Neural crest cell (in vitro differentiated cells): ENCODE results near the gene TINAGL1. TPM values are rescaled to one million over a fixed set of nuclear protein-coding genes. Genes with fewer than 3 reads are reported as not detected.
A peak's percentile ranks its signal among the peaks of the same experiment; 100 is the strongest.

Experiments
- DNase-seq: peaks from one replicate; pipeline ENCODE4 v3.0.0; 2021; ENCODE audit warnings: low read depth, mixed read lengths, low spot score
- H3K27ac Mint-ChIP-seq: one replicate; pipeline ENCODE4 v1.8.0; 2021; ENCODE audit warnings: mild to moderate bottlenecking, mixed read lengths; ENCODE audit not compliant: unreplicated experiment
- H3K27me3 Mint-ChIP-seq: 2 replicates; pipeline ENCODE4 v1.8.0; 2021; ENCODE audit warnings: low read depth, mild to moderate bottlenecking, mixed read lengths
- H3K36me3 Mint-ChIP-seq: 2 replicates; pipeline ENCODE4 v1.8.0; 2021; ENCODE audit warnings: low read depth, mild to moderate bottlenecking, mixed read lengths
- H3K4me1 Mint-ChIP-seq: 2 replicates; pipeline ENCODE4 v1.8.0; 2021; ENCODE audit warnings: mixed read lengths
- H3K4me3 Mint-ChIP-seq: one replicate; pipeline ENCODE4 v1.8.0; 2021; ENCODE audit warnings: mild to moderate bottlenecking, mixed read lengths
- H3K9me3 Mint-ChIP-seq: 2 replicates; pipeline ENCODE4 v1.8.0; 2021; ENCODE audit warnings: mixed read lengths
- CTCF ChIP-seq: fragments of 200-600 bp; sonication (generic); conservative IDR thresholded peaks from 2 replicates; pipeline ENCODE4 v1.5.0; 2021; ENCODE audit warnings: antibody characterized with exemption, mild to moderate bottlenecking
- total RNA-seq: library from RNA; stranded (reverse); gene quantifications from 2 replicates; pipeline ENCODE4 v1.2.1, GENCODE V29; 2021

The TINAGL1 gene
- total RNA-seq, 1 donor from 2014 or later: not detected

- no peaks in the 10 kb centered on the region for H3K27me3 Mint-ChIP-seq
- no peak overlapping the region for H3K4me3 Mint-ChIP-seq
- peaks cover 22% of the 10 kb centered on the region for H3K4me1 Mint-ChIP-seq
- H3K36me3 Mint-ChIP-seq: no peaks in the 10 kb centered on the region
- no peaks in the 10 kb centered on the region for H3K9me3 Mint-ChIP-seq
- no peak for TF ChIP-seq CTCF
- no peak overlapping the region for H3K27ac Mint-ChIP-seq
- DNase-seq: no peak
Observed at GRCh38 chr1:31624731-31625514, 48.6 kb downstream of the TINAGL1 start.

GRCh38 chr1:31625561-31626222 lies 49.4 kb downstream of the TINAGL1 start:
- Mint-ChIP-seq H3K27ac (peak overlapping the region; percentile 83), H3K9me3 (no peaks in the 10 kb centered on the region), H3K36me3 (no peaks in the 10 kb centered on the region), H3K27me3 (no peaks in the 10 kb centered on the region), H3K4me3 (no peak overlapping the region), H3K4me1 (peaks cover 22% of the 10 kb centered on the region)
- no peak for DNase-seq
- TF ChIP-seq CTCF: no peak

GRCh38 chr1:31626223-31627207 lies 50.2 kb downstream of the TINAGL1 start:
- Mint-ChIP-seq H3K27me3 (no peaks in the 10 kb centered on the region), H3K4me3 (no peak overlapping the region), H3K27ac (peak overlapping the region; percentile 83), H3K4me1 (peaks cover 22% of the 10 kb centered on the region), H3K36me3 (no peaks in the 10 kb centered on the region), H3K9me3 (no peaks in the 10 kb centered on the region)
- DNase-seq: peak; percentile 18
- TF ChIP-seq CTCF: no peak

- H3K27ac Mint-ChIP-seq: peak overlapping the region; percentile 75
Observed at GRCh38 chr1:31627301-31627929, 51.1 kb downstream of the TINAGL1 start.

More at GRCh38 chr1:31627301-31627929, 51.1 kb downstream of the TINAGL1 start:
- Mint-ChIP-seq H3K27me3 (no peaks in the 10 kb centered on the region), H3K4me1 (peaks cover 22% of the 10 kb centered on the region), H3K9me3 (no peaks in the 10 kb centered on the region), H3K4me3 (no peak overlapping the region), H3K36me3 (no peaks in the 10 kb centered on the region)
- TF ChIP-seq CTCF: no peak
- DNase-seq: no peak
